IPS-20b (cell line): ENCODE results near the gene NUP58.

Experiments used
- H3K27ac ChIP-seq: one replicate; pipeline ENCODE4 v1.5.1; 2013; ENCODE audit warnings: low read length
- H3K27me3 ChIP-seq: 2 replicates; pipeline ENCODE4 v1.6.1; 2013; ENCODE audit warnings: mild to moderate bottlenecking, low read length, inconsistent platforms; ENCODE audit not compliant: insufficient read depth
- H3K36me3 ChIP-seq: 2 replicates; pipeline ENCODE4 v1.6.1; 2013; ENCODE audit warnings: low read depth, mild to moderate bottlenecking, inconsistent platforms, low read length, moderate library complexity; ENCODE audit not compliant: insufficient read depth
- H3K4me1 ChIP-seq: 2 replicates; pipeline ENCODE4 v1.6.1; 2013; ENCODE audit warnings: mild to moderate bottlenecking, control low read depth, inconsistent platforms, low read length, moderate library complexity; ENCODE audit not compliant: insufficient read depth
- H3K4me3 ChIP-seq: 2 replicates; pipeline ENCODE4 v1.5.1; 2013; ENCODE audit warnings: mild to moderate bottlenecking, low read length, inconsistent platforms
- H3K9ac ChIP-seq: 2 replicates; pipeline ENCODE4 v1.6.1; 2013; ENCODE audit warnings: low read depth, mild to moderate bottlenecking, inconsistent platforms, low read length, moderate library complexity
- H3K9me3 ChIP-seq: 2 replicates; pipeline ENCODE4 v1.6.1; 2013; ENCODE audit warnings: mild to moderate bottlenecking, low read depth, low read length, inconsistent platforms; ENCODE audit not compliant: insufficient read depth

The NUP58 gene

GRCh38 chr13:25301347-25302113 lies at the start of gene NUP58:
NUP58 (plus strand) TSS chr13:25301625; CDS start chr13:25301774, 149 bp downstream.
- H3K9me3 ChIP-seq, result no peaks in the 10 kb centered on the region
- peak within 1 kb of the TSS; percentile 93 for H3K9ac ChIP-seq
- no peak within 1 kb of the TSS for H3K27ac ChIP-seq
- peak within 1 kb of the TSS; percentile 95 for H3K4me3 ChIP-seq
- H3K27me3 ChIP-seq, result peaks cover 23% of the 10 kb centered on the region
- no peaks in the 10 kb centered on the region for H3K4me1 ChIP-seq
- peaks cover 30% of the 10 kb centered on the region for H3K36me3 ChIP-seq

- H3K4me1 ChIP-seq, result no peaks in the 10 kb centered on the region
- no peaks in the 10 kb centered on the region for H3K27me3 ChIP-seq
- no peak overlapping the region for H3K27ac ChIP-seq
- no peak overlapping the region for H3K9ac ChIP-seq
- H3K36me3 ChIP-seq, result peaks cover 8% of the 10 kb centered on the region
- H3K9me3 ChIP-seq, result no peaks in the 10 kb centered on the region
- no peak overlapping the region for H3K4me3 ChIP-seq
These were observed 49.2 kb upstream of the NUP58 start for GRCh38 chr13:25252225-25252624.

GRCh38 chr13:25252752-25253151 lies 48.7 kb upstream of the NUP58 start:
- no peak overlapping the region for H3K27ac ChIP-seq
- H3K27me3 ChIP-seq, result no peaks in the 10 kb centered on the region
- H3K9me3 ChIP-seq, result no peaks in the 10 kb centered on the region
- H3K4me3 ChIP-seq, result no peak overlapping the region
- no peak overlapping the region for H3K9ac ChIP-seq
- H3K4me1 ChIP-seq, result no peaks in the 10 kb centered on the region
- peaks cover 13% of the 10 kb centered on the region for H3K36me3 ChIP-seq

- Histone ChIP-seq H3K27ac (no peak overlapping the region), H3K9ac (no peak overlapping the region), H3K27me3 (no peaks in the 10 kb centered on the region), H3K4me1 (no peaks in the 10 kb centered on the region), H3K4me3 (no peak overlapping the region), H3K9me3 (no peaks in the 10 kb centered on the region), H3K36me3 (peaks cover 14% of the 10 kb centered on the region)
These were observed 47.7 kb upstream of the NUP58 start for GRCh38 chr13:25253702-25254101.

GRCh38 chr13:25262261-25262660 lies 39.2 kb upstream of the NUP58 start:
- Histone ChIP-seq H3K9me3 (no peaks in the 10 kb centered on the region), H3K4me1 (no peaks in the 10 kb centered on the region), H3K4me3 (no peak overlapping the region), H3K27ac (no peak overlapping the region), H3K27me3 (no peaks in the 10 kb centered on the region), H3K36me3 (peaks cover 24% of the 10 kb centered on the region; the same call in 1 of the 2 replicates), H3K9ac (no peak overlapping the region)

GRCh38 chr13:25266706-25267105 lies 34.7 kb upstream of the NUP58 start:
- no peak overlapping the region for H3K4me3 ChIP-seq
- H3K36me3 ChIP-seq, result 0 out of 2 replicates have a peak, but pooled peaks cover 9% of the 10 kb centered on the region
- H3K27me3 ChIP-seq, result no peaks in the 10 kb centered on the region
- H3K9me3 ChIP-seq, result no peaks in the 10 kb centered on the region
- H3K9ac ChIP-seq, result no peak overlapping the region
- H3K27ac ChIP-seq, result no peak overlapping the region
- H3K4me1 ChIP-seq, result no peaks in the 10 kb centered on the region

GRCh38 chr13:25267715-25268114 lies 33.7 kb upstream of the NUP58 start:
- Histone ChIP-seq H3K4me3 (no peak overlapping the region), H3K36me3 (0 out of 2 replicates have a peak, but pooled peaks cover 13% of the 10 kb centered on the region), H3K27ac (no peak overlapping the region), H3K9ac (no peak overlapping the region), H3K4me1 (no peaks in the 10 kb centered on the region), H3K9me3 (no peaks in the 10 kb centered on the region), H3K27me3 (no peaks in the 10 kb centered on the region)

- no peak overlapping the region for H3K9ac ChIP-seq
- no peaks in the 10 kb centered on the region for H3K27me3 ChIP-seq
- no peak overlapping the region for H3K27ac ChIP-seq
- 0 out of 2 replicates have a peak, but pooled peaks cover 13% of the 10 kb centered on the region for H3K36me3 ChIP-seq
- no peak overlapping the region for H3K4me3 ChIP-seq
- no peaks in the 10 kb centered on the region for H3K4me1 ChIP-seq
- no peaks in the 10 kb centered on the region for H3K9me3 ChIP-seq
These were observed 32.9 kb upstream of the NUP58 start for GRCh38 chr13:25268561-25268960.

GRCh38 chr13:25276748-25277147 lies 24.7 kb upstream of the NUP58 start:
- Histone ChIP-seq H3K4me3 (no peak overlapping the region), H3K9me3 (no peaks in the 10 kb centered on the region), H3K36me3 (0 out of 2 replicates have a peak, but pooled peaks cover 4% of the 10 kb centered on the region)

GRCh38 chr13:25280396-25280795 lies 21.0 kb upstream of the NUP58 start:
- Histone ChIP-seq H3K36me3 (no peaks in the 10 kb centered on the region), H3K4me3 (no peak overlapping the region), H3K4me1 (no peaks in the 10 kb centered on the region), H3K27ac (no peak overlapping the region), H3K9ac (no peak overlapping the region), H3K9me3 (no peaks in the 10 kb centered on the region), H3K27me3 (no peaks in the 10 kb centered on the region)

More at GRCh38 chr13:25276748-25277147, 24.7 kb upstream of the NUP58 start:
- H3K27me3 ChIP-seq, result no peaks in the 10 kb centered on the region
- H3K27ac ChIP-seq, result no peak overlapping the region
- H3K4me1 ChIP-seq, result no peaks in the 10 kb centered on the region
- H3K9ac ChIP-seq, result no peak overlapping the region

- Histone ChIP-seq H3K4me3 (no peak overlapping the region), H3K36me3 (no peaks in the 10 kb centered on the region), H3K27ac (no peak overlapping the region), H3K9me3 (no peaks in the 10 kb centered on the region), H3K9ac (no peak overlapping the region), H3K4me1 (peaks cover 3% of the 10 kb centered on the region; the same call in 1 of the 2 replicates), H3K27me3 (peaks cover 8% of the 10 kb centered on the region; the same call in 1 of the 2 replicates)
These were observed 20.1 kb upstream of the NUP58 start for GRCh38 chr13:25281193-25281934.
